KOPT-K1 (cell line): Measurements from ENCODE around the gene SIT1.
"Not testable (repeated sequence)": the region's sequence is repeated elsewhere in the genome, so short reads cannot be mapped to it uniquely, and the experiment has no call there.

Experiments
- H3K27ac ChIP-seq: fragments of 200-600 bp; sonication (generic); 2 replicates; pipeline ENCODE4 v1.5.1; 2016; ENCODE audit warnings: antibody characterized with exemption, mild to moderate bottlenecking, low read depth, low read length; ENCODE audit not compliant: poor library complexity, severe bottlenecking
- H3K36me3 ChIP-seq: fragments of 200-600 bp; sonication (generic); 2 replicates; pipeline ENCODE4 v1.5.1; 2017; ENCODE audit warnings: antibody characterized with exemption, mild to moderate bottlenecking, low read length, moderate library complexity; ENCODE audit not compliant: insufficient read depth
- H3K9me3 ChIP-seq: fragments of 200-600 bp; sonication (generic); 2 replicates; pipeline ENCODE4 v1.5.1; 2017; ENCODE audit warnings: antibody characterized with exemption, low read length, mild to moderate bottlenecking; ENCODE audit not compliant: insufficient read depth, poor library complexity, severe bottlenecking

The SIT1 gene

GRCh38 chr9:35657546-35658136 lies 6.9 kb upstream of the SIT1 start, which contains the start of gene RMRP:
Gene RMRP, minus strand, starts transcription at chr9:35658019.
- H3K27ac ChIP-seq, result peak within 1 kb of the TSS; percentile 69
- H3K9me3 ChIP-seq, result no peaks in the 10 kb centered on the region
- H3K36me3 ChIP-seq, result peaks cover 11% of the 10 kb centered on the region; the same call in 1 of the 2 replicates

- Histone ChIP-seq H3K9me3 (no peaks in the 10 kb centered on the region), H3K36me3 (peaks cover 11% of the 10 kb centered on the region; the same call in 1 of the 2 replicates), H3K27ac (no peak overlapping the region)
These were observed 6.3 kb upstream of the SIT1 start for GRCh38 chr9:35656831-35657545.

GRCh38 chr9:35656348-35656747 lies 5.6 kb upstream of the SIT1 start:
- peaks cover 11% of the 10 kb centered on the region; the same call in 1 of the 2 replicates for H3K36me3 ChIP-seq
- no peak overlapping the region for H3K27ac ChIP-seq
- no peaks in the 10 kb centered on the region for H3K9me3 ChIP-seq

GRCh38 chr9:35653611-35654010 lies 2.9 kb upstream of the SIT1 start:
- no peak overlapping the region for H3K27ac ChIP-seq
- H3K36me3 ChIP-seq, result no peaks in the 10 kb centered on the region
- H3K9me3 ChIP-seq, result no peaks in the 10 kb centered on the region

GRCh38 chr9:35652829-35653209 lies 2.1 kb upstream of the SIT1 start:
- Histone ChIP-seq H3K9me3 (no peaks in the 10 kb centered on the region), H3K36me3 (no peaks in the 10 kb centered on the region), H3K27ac (no peak overlapping the region)

DNA sequence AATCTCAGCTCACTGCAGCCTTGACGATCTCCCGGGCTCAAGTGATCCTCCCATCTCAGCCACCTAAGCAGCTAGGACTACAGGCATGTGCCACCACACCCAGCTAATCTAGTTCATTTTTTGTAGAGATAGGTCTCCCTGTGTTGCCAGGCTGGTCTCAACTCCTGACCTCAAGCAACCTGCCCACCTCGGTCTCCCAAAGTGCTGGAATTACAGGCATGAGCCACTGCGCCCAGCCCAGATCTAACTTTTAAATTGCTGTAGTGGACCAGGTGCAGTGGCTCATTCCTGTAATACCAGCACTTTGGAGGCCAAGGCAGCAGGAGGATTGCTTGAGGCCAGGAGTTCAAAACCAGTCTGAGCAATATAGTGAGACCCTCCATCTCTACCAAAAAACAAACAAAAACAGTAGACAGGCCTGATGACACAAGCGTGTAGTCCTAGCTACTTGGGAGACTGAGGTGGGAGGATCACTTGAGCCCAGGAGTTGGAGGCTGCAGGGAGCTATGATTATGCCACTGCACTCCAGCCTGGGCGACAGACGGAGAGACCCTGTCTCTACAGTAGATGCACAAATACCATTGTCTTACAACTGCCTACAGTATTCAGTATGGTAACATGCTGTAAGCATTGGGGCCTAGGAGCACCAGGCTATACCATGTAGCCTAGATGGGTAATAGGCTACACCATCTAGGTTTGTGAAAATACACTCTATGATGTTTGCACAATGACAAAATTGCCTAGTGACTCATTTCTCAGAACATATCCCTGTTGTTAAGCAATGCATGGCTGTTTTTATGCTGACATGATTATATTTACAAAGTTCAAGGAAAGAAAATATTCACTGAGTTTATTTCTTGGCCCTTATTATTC lies 1.5 kb upstream of the SIT1 start:
- Histone ChIP-seq H3K9me3 (no peaks in the 10 kb centered on the region), H3K27ac (no peak overlapping the region), H3K36me3 (no peaks in the 10 kb centered on the region)

DNA sequence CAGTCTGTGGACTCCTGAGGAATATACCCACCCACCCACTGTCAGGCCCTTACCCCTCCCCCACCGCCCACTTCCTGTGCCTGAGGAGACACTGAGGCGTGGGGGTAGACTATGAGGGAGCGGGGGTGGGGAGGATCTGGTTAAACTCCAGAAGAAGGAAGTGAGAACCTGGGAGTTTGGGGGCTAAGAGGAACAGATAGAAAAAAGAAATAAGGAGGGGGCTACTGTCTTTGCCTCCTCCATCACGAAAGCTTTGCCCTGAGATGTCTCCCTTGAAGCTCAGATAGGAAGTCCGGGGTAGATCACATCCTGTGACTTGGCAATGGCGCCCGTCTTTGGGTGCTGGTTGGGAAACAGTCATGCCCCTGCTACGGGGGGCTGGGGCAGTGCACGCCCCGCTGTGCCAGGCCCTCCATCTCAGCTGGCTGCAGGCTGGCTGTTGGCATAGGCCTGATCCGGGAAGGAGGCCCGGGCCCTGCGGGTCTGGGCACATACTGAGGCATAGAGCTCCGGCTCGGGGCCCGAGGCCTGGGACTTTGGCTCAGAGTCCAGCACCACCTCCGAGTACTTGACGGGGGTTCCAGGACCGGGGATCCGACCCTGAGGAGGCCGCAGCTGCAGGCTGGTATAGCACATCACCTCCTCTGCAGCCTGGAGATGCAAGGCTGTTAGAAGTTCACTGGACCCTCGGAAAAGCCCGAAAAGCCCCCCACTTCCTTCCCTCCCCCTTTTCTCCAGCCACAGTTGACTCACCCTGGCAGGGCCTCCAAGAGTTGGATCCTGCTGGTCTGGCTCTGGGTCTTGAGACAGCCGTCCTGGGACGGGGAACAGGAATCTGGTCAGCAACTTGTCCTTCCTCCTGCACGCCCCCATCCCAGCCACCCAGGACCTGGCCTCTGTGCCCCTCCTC lies 1.0 kb downstream of the SIT1 start:
- Histone ChIP-seq H3K9me3 (no peaks in the 10 kb centered on the region), H3K27ac (peak overlapping the region; percentile 66), H3K36me3 (no peaks in the 10 kb centered on the region)

DNA sequence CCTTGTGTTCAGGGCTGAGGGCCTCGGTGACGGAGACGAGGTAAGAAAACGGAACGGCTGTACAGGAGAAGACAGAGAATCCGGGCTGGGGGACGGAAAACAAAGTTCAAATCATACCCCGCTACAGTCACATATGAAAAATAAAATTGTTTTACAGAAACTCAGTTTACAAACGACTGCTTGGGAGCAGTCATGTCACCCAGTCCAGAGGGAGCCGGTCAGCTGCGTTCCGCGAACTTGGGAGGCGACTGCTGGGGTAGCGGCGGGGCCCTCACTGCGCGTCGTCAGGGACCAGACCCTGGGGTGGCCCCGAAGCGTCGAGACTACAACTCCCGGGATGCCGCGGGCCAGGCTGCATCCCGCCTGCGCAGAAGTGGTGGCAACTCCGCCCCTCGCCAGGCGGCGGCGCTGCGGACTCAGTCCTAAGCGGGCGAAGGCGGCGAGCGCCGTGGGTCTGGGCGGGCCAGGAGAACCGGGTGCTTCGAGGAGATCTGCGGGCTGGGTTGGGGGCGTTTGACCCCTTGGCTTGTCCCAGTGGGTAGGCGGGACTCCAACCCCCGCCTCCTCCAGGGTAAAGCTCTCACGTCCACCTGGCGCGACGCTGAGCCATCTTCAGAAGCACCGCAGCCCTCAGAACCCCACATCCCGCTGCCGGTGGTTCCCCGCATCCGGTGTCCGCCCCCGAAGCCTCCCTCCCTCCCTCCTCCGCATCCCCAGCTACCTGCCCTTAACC lies 4.0 kb downstream of the SIT1 start:
- H3K9me3 ChIP-seq, result no peaks in the 10 kb centered on the region
- H3K27ac ChIP-seq, result peak overlapping the region; percentile 44
- no peaks in the 10 kb centered on the region for H3K36me3 ChIP-seq

DNA sequence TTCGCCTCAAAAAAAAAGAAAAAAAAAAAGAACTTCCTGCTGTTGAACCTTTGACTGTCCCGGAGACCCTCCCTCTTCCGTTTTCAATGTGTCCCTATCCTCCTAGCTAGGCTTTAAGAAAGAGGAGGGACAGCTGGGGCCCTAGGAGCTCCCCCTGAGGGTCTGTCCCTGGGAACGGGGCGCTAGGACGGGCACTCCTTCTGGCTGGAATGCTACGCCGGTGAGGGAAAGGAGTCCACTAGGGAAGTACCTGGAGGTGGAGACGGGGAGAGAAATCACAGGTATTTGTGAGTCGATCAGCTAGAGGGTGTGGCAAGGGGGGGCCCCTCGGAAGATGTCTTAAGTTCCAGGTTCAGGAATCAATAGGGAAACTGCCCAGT lies 4.6 kb downstream of the SIT1 start:
- Histone ChIP-seq H3K27ac (peak overlapping the region; percentile 44), H3K9me3 (no peaks in the 10 kb centered on the region), H3K36me3 (no peaks in the 10 kb centered on the region)

- not testable (repeated sequence) for H3K27ac ChIP-seq, H3K36me3 ChIP-seq, H3K9me3 ChIP-seq
These were observed 5.0 kb downstream of the SIT1 start for GRCh38 chr9:35645736-35646135.

- H3K27ac ChIP-seq, result no peak overlapping the region
- no peaks in the 10 kb centered on the region for H3K36me3 ChIP-seq
- no peaks in the 10 kb centered on the region for H3K9me3 ChIP-seq
These were observed 7.7 kb downstream of the SIT1 start for GRCh38 chr9:35643046-35643445.

DNA sequence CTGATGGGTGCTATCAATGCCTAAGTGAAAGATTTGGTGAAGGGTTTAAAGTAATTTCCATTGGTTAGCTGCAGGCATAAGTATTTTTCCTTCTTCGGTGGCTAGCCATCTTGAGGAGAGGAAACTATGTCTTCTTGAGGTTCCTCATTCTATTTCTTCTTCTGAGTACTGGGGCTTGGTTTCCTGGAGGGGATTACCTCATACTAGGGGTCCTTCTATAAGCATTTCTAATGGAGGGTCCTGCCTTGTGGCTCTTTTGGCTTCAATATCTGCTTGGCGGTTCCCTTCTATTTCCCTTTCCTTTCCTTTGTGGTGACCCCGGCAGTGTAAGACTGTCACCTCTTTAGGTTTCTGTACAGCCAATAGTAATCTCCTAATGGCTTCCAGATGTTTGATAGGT lies 9.3 kb downstream of the SIT1 start:
- not testable (repeated sequence) for H3K36me3 ChIP-seq, H3K9me3 ChIP-seq, H3K27ac ChIP-seq

DNA sequence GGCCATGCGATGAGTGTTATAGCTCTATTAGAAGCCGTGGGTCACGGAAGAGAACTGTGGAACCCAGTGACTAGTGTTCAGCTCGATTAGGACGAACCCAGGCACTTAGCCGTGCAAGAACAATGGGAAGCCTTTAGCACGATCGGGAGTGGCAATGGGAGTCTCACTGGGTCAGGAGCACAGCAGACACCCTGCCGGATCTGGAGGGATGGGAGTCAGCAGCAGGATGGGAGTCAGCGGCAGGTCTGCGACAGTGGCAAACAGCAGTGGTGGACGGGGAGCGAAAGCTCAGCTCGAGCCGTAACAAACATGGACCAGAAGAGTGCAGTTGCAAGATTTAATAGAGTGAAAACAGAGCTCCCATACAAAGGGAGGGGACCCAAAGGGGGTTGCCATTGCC lies 10.3 kb downstream of the SIT1 start:
- not testable (repeated sequence) for H3K36me3 ChIP-seq, H3K27ac ChIP-seq, H3K9me3 ChIP-seq

- Histone ChIP-seq H3K27ac (no peak overlapping the region), H3K36me3 (no peaks in the 10 kb centered on the region)
These were observed 11.1 kb downstream of the SIT1 start for GRCh38 chr9:35639631-35640030.

More at GRCh38 chr9:35639631-35640030, 11.1 kb downstream of the SIT1 start:
- H3K9me3 ChIP-seq, result no peaks in the 10 kb centered on the region
